Measurements from ENCODE around the gene PRKCA.

DNA sequence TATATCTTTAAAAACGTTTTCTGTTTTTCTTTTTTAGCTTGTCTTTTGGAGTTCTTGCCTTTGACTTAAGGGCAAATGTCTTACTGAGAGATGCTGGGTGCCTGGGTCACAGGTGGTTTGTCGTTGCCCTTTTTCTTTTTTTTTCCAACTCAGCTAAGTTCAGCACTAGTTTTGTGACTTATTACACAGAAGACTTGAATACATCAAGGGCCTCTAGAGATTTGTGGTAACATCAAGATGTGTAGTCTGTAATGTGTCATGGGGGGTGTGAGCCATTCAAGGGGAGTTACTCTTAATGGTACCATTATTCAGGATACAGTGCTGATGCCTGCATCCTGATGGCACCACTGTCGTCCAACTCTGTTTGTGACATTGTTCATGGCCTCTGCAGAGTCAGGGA, 95.1 kb downstream of the PRKCA start:
- TF ChIP-seq, protein P1, sequence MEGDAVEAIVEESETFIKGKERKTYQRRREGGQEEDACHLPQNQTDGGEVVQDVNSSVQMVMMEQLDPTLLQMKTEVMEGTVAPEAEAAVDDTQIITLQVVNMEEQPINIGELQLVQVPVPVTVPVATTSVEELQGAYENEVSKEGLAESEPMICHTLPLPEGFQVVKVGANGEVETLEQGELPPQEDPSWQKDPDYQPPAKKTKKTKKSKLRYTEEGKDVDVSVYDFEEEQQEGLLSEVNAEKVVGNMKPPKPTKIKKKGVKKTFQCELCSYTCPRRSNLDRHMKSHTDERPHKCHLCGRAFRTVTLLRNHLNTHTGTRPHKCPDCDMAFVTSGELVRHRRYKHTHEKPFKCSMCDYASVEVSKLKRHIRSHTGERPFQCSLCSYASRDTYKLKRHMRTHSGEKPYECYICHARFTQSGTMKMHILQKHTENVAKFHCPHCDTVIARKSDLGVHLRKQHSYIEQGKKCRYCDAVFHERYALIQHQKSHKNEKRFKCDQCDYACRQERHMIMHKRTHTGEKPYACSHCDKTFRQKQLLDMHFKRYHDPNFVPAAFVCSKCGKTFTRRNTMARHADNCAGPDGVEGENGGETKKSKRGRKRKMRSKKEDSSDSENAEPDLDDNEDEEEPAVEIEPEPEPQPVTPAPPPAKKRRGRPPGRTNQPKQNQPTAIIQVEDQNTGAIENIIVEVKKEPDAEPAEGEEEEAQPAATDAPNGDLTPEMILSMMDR (IDR thresholded peaks at IDR 0.05), result no peak
- no peak for TF ChIP-seq EP300 (IDR thresholded peaks at IDR 0.05)
- TF ChIP-seq POLR2A (IDR thresholded peaks at IDR 0.05), result no peak
